CD4-positive, alpha-beta T cell (primary cell): Measurements from ENCODE around the gene EGFL7. TPM values are rescaled to one million over a fixed set of nuclear protein-coding genes. Genes with fewer than 3 reads are reported as not detected.

Experiments
- ATAC-seq: fragments of 200-7000 bp; cut with Tn5 transposase; one replicate; pipeline ENCODE4 v1.10.0; 2022; ENCODE audit warnings: mild to moderate bottlenecking; ENCODE audit not compliant: poor library complexity
- CTCF ChIA-PET: fragments of 350-600 bp; sonication (Branson Sonifier 250); formaldehyde crosslinking; loops from one replicate; lab custom pipeline; 2021; ENCODE audit warnings: antibody characterized with exemption, inconsistent platforms; lab: Charles Lee
- POLR2A ChIA-PET: fragments of 350-600 bp; sonication (Branson Sonifier 250); formaldehyde crosslinking; loops from one replicate; lab custom pipeline; 2021; ENCODE audit warnings: antibody characterized with exemption, inconsistent platforms; lab: Charles Lee
- DNase-seq, 14 experiments: peaks; one replicate each; pipeline ENCODE4 v3.0.0-alpha.2; 2013 to 2020; ENCODE audit warnings: mixed read lengths in 2 of 14
- H3K27ac ChIP-seq, 2 donors: one replicate each; pipeline versions ENCODE4 v1.5.1 to v1.7.0; 2013; ENCODE audit warnings: low read length in 2 of 2, low read depth in 1 of 2, mild to moderate bottlenecking in 1 of 2
- H3K27me3 ChIP-seq, 2 experiments: 1 replicate in 1 of 2; 2 replicates in 1 of 2; pipeline versions ENCODE4 v1.6.1 to v1.7.0; 2013; ENCODE audit warnings: low read length in 2 of 2, control low read depth in 1 of 2, mild to moderate bottlenecking in 1 of 2, moderate library complexity in 1 of 2; ENCODE audit not compliant: insufficient read depth in 2 of 2, control insufficient read depth in 1 of 2
- H3K36me3 ChIP-seq: one replicate; pipeline ENCODE4 v1.6.1; 2013; ENCODE audit warnings: low read length, control low read depth; ENCODE audit not compliant: insufficient read depth
- H3K4me1 ChIP-seq: one replicate; pipeline ENCODE4 v1.6.1; 2013; ENCODE audit warnings: low read length, control low read depth; ENCODE audit not compliant: insufficient read depth
- H3K4me3 ChIP-seq: one replicate; pipeline ENCODE4 v1.5.1; 2013; ENCODE audit warnings: mild to moderate bottlenecking, low read length, moderate library complexity
- H3K9me3 ChIP-seq, 2 experiments: 1 replicate in 1 of 2; 2 replicates in 1 of 2; pipeline versions ENCODE4 v1.6.1 to v1.7.0; 2013; ENCODE audit warnings: low read length in 2 of 2, mild to moderate bottlenecking in 2 of 2, control low read depth in 1 of 2, moderate library complexity in 1 of 2; ENCODE audit not compliant: control insufficient read depth in 1 of 2, insufficient read depth in 1 of 2
- H3K27ac Mint-ChIP-seq: one replicate; pipeline ENCODE4 v1.8.0; 2020; ENCODE audit warnings: mixed read lengths
- H3K27me3 Mint-ChIP-seq: one replicate; pipeline ENCODE4 v1.8.0; 2021; ENCODE audit warnings: mixed read lengths
- H3K36me3 Mint-ChIP-seq: one replicate; pipeline ENCODE4 v1.8.0; 2021; ENCODE audit warnings: low read depth, mixed read lengths
- H3K4me1 Mint-ChIP-seq: one replicate; pipeline ENCODE4 v1.8.0; 2021; ENCODE audit warnings: low read depth, mixed read lengths
- H3K4me3 Mint-ChIP-seq: one replicate; pipeline ENCODE4 v1.8.0; 2020; ENCODE audit warnings: mild to moderate bottlenecking, mixed read lengths
- H3K9me3 Mint-ChIP-seq: one replicate; pipeline ENCODE4 v1.8.0; 2020; ENCODE audit warnings: mixed read lengths
- CTCF ChIP-seq: fragments of 200-600 bp; IDR thresholded peaks from one replicate; pipeline ENCODE4 v1.8.0; 2022; ENCODE audit warnings: antibody characterized with exemption, mild to moderate bottlenecking
- intact Hi-C, 2 experiments: fragments of 100-400 bp; cut with DNase I in 1 of 2; cut with micrococcal nuclease in 1 of 2; formaldehyde crosslinking; loops; one replicate each; pipeline versions ENCODE4 v1.15.1 to v1.9.0; 2023 to 2025; cut with DNase I, micrococcal nuclease
- total RNA-seq, 174 experiments: library from RNA in 2 of 174; stranded (reverse) in 2 of 174; gene quantifications; one replicate each; pipeline ENCODE4 v1.2.3 and lab custom pipeline; 2021 to 2026

Gene EGFL7
- total RNA-seq, 2 experiments from 2014 or later: not detected

GRCh38 chr9:136657974-136658848 is 4.5 kb upstream of the EGFL7 start:
- Mint-ChIP-seq H3K27ac (no peak overlapping the region), H3K9me3 (no peaks in the 10 kb centered on the region), H3K4me1 (peaks cover 6% of the 10 kb centered on the region), H3K27me3 (peaks cover 43% of the 10 kb centered on the region), H3K36me3 (no peaks in the 10 kb centered on the region), H3K4me3 (no peak overlapping the region)
- ATAC-seq: no peak
- Histone ChIP-seq H3K4me3 (no peak overlapping the region), H3K4me1 (peaks cover 34% of the 10 kb centered on the region), H3K27me3 (peaks cover 63 to 82% of the 10 kb centered on the region in 2 experiments), H3K27ac (no peak overlapping the region), H3K9me3 (peaks cover 0 to 56% of the 10 kb centered on the region in 2 experiments), H3K36me3 (no peaks in the 10 kb centered on the region)
- intact Hi-C loops: no loop called here
- CTCF ChIA-PET: no interaction called here
- DNase-seq: no peak
- TF ChIP-seq CTCF: no peak
- POLR2A ChIA-PET: no interaction called here

GRCh38 chr9:136658849-136659535 is 3.7 kb upstream of the EGFL7 start:
- H3K27me3 Mint-ChIP-seq: peaks cover 48% of the 10 kb centered on the region
- Histone ChIP-seq H3K4me3 (no peak overlapping the region), H3K27ac (no peak overlapping the region), H3K27me3 (peaks cover 68 to 85% of the 10 kb centered on the region in 2 experiments), H3K36me3 (no peaks in the 10 kb centered on the region), H3K4me1 (peaks cover 34% of the 10 kb centered on the region), H3K9me3 (peaks cover 0 to 64% of the 10 kb centered on the region in 2 experiments)
- ATAC-seq (peak; percentile 49), DNase-seq (peak in 5 of 14 experiments; percentile 9 to 30 (median 14))
- H3K27ac Mint-ChIP-seq: no peak overlapping the region
- no peaks in the 10 kb centered on the region for H3K36me3 Mint-ChIP-seq
- peaks cover 6% of the 10 kb centered on the region for H3K4me1 Mint-ChIP-seq
- H3K9me3 Mint-ChIP-seq: no peaks in the 10 kb centered on the region
- ChIA-PET POLR2A (no interaction called here), CTCF (no interaction called here)
- no peak for TF ChIP-seq CTCF
- no peak overlapping the region for H3K4me3 Mint-ChIP-seq
- intact Hi-C loops: no loop called here

GRCh38 chr9:136659861-136660784 is 2.6 kb upstream of the EGFL7 start:
- CTCF ChIA-PET: no interaction called here
- no peak for DNase-seq
- POLR2A ChIA-PET: no interaction called here

More at GRCh38 chr9:136659861-136660784, 2.6 kb upstream of the EGFL7 start:
- Mint-ChIP-seq H3K4me3 (no peak overlapping the region), H3K9me3 (no peaks in the 10 kb centered on the region), H3K4me1 (peaks cover 6% of the 10 kb centered on the region), H3K36me3 (no peaks in the 10 kb centered on the region), H3K27me3 (peaks cover 52% of the 10 kb centered on the region), H3K27ac (no peak overlapping the region)
- peaks cover 75 to 88% of the 10 kb centered on the region in 2 experiments for H3K27me3 ChIP-seq
- peaks cover 0 to 64% of the 10 kb centered on the region in 2 experiments for H3K9me3 ChIP-seq
- H3K4me1 ChIP-seq: peaks cover 38% of the 10 kb centered on the region
- H3K27ac ChIP-seq: no peak overlapping the region
- no peak for ATAC-seq
- no peak overlapping the region for H3K4me3 ChIP-seq
- intact Hi-C loops: no loop called here
- H3K36me3 ChIP-seq: no peaks in the 10 kb centered on the region
- no peak for TF ChIP-seq CTCF
